CD1c-positive myeloid dendritic cell (primary cell): ENCODE measurements around the gene ZNF385B.
A peak's percentile ranks its signal among the peaks of the same experiment; 100 is the strongest.
"Not testable (repeated sequence)": the region's sequence is repeated elsewhere in the genome, so short reads cannot be mapped to it uniquely, and the experiment has no call there.

Experiments
- DNase-seq: peaks from one replicate; pipeline ENCODE4 v3.0.0-alpha.2; 2016; ENCODE audit errors: extremely low spot score

ZNF385B gene

GRCh38 chr2:179511105-179511789 lies 350.2 kb downstream of the ZNF385B start:
- DNase-seq: no peak

GRCh38 chr2:179495315-179495714 lies 366.1 kb downstream of the ZNF385B start:
- no peak for DNase-seq

- DNase-seq: no peak
Observed at GRCh38 chr2:179488563-179488962, 372.8 kb downstream of the ZNF385B start.

- no peak for DNase-seq
Observed at GRCh38 chr2:179487010-179487731, 374.2 kb downstream of the ZNF385B start.

GRCh38 chr2:179483131-179483530 lies 378.3 kb downstream of the ZNF385B start:
- DNase-seq: no peak

- DNase-seq: no peak
Observed at GRCh38 chr2:179479947-179480346, 381.5 kb downstream of the ZNF385B start.

DNA sequence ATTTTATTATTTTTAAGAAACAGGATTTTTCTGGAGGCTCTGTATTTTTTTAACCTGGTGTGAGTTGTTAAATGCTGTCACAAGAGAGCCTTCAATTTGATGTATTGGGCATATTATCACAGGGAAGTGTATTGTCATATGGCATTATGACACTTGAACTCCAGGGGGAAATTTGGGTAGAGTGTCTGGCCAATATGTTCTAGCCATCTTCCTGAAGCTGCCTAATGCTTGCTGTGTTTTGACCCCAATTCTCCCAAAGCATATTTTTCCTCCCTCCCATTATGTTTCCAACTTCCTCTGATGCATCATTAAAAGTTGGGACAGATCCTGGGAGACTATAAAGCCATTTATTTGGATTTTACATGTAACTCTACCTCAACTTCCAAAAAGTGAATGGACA lies 382.6 kb downstream of the ZNF385B start:
- no peak for DNase-seq

DNA sequence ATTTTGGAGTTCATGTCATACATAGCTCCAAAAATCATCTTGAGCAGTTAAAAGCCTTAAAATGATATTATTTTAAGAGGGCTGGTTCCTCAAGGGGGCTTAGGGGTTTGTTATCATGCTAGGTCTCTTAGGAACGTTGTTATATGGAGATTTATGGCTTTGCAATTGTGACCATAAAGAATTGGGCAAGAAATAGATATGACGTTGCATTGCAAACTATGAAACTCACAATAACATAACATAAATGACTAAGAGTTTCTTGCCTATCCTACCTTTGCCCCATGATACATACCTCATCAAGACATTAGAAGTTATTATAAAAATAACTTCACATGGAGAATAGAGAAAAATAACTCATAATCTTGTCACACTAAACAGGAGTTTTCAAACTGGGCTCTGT lies 390.4 kb downstream of the ZNF385B start:
- no peak for DNase-seq

- no peak for DNase-seq
Observed at GRCh38 chr2:179470089-179470488, 391.3 kb downstream of the ZNF385B start.

- no peak for DNase-seq
Observed at GRCh38 chr2:179467960-179468359, 393.5 kb downstream of the ZNF385B start.

- no peak for DNase-seq
Observed at GRCh38 chr2:179467111-179467510, 394.3 kb downstream of the ZNF385B start.

- DNase-seq: no peak
Observed at GRCh38 chr2:179461420-179461819, 400.0 kb downstream of the ZNF385B start.

GRCh38 chr2:179460181-179460929 lies 401.1 kb downstream of the ZNF385B start:
- DNase-seq: peak; percentile 7

DNA sequence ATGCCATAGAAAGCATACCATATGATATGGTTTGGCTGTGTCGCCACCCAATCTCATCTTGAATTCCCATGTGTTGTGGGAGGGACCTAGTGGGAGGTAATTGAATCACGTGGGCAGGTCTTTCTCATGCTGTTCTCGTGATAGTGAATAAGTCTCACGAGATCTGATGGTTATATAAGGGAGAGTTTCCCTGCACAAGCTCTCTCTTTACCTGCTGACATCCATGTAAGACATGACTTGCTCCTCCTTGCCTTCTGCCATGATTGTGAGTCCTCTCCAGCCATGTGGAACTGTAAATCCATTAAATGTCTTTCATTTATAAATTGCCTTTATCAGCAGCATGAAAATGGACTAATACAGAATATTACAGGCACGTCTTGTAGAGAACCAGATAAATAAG lies 403.3 kb downstream of the ZNF385B start:
- not testable (repeated sequence) for DNase-seq

- DNase-seq: no peak
Observed at GRCh38 chr2:179455824-179456223, 405.6 kb downstream of the ZNF385B start.

- no peak for DNase-seq
Observed at GRCh38 chr2:179455172-179455524, 406.3 kb downstream of the ZNF385B start.

DNA sequence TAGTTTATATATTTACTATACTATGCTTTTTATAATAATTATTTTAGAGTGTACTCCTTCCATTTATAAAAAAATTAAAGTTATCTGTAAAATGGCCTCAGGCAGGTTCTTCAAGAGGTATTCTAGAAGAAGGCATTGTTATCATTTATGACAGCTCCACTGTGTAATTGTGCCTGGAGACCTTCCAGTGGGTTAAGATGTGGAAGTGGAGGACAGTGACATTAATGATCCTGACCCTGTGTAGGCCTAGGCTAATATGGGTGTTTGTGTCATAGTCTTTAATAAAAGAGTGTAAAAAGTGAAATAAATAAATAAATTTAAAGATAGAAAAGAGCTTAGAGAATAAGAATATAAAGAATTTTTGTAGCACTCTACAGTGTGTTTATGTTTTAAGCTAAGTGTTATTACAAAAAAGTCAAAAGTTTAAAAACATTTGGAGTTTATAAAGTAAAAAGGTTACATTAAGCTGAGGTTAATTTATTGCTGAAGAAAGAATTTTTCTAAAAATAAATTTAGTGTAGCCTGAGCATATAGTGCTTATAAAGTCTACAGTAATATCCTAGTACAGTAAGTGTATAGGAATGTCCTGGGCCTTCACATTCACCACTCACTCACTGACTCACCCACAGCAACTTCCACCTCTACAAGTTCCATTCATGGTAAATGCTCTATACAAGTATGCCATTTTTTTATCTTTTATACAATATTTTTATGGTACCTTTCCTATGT lies 406.8 kb downstream of the ZNF385B start:
- DNase-seq: no peak

DNA sequence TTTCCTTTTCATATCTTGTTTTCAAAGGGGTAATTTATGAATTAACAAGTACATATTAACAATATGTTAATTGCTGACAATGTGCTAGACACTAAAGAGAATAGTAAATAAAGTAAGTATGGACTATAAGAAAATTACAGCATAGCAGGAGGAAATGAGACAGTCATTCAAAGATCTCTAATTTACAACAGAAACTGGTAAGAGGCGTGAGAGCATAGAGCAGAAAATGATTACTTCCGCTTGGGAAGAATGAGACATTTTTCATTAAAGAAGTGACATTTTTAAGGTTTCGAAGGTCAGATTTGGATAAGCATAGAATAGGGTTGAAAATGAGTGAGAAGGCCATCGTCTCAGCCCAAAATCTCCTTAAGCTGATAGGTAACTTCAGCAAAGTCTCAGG lies 412.4 kb downstream of the ZNF385B start:
- no peak for DNase-seq

GRCh38 chr2:179447839-179448447 lies 413.5 kb downstream of the ZNF385B start:
- no peak for DNase-seq

DNA sequence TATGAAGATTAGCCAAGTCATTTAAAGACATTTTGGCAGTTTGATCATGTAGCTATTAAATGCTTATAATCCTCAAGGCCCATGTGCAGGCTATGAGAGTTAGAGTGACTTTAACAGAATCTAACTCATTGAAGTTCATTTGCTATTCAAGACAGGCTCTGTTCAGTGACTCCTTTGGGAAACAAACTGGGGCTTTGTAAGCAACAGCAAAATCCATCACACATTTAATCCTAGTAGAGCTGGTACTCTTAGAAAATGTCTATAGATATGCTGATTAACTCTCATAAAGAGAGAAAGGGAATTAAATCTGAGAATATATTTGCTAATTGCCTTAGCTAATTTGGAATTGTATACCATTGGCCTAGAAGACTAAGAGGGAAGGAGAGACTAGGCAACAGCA lies 414.0 kb downstream of the ZNF385B start:
- no peak for DNase-seq

GRCh38 chr2:179446476-179447141 lies 414.8 kb downstream of the ZNF385B start:
- no peak for DNase-seq
